ENCODE results near the gene SGK1.

- no peak for TF ChIP-seq SP1 (IDR thresholded peaks at IDR 0.05)
- TF ChIP-seq FOXA1 (IDR thresholded peaks at IDR 0.05), result no peak
- TF ChIP-seq SUZ12 (IDR thresholded peaks at IDR 0.05), result no peak
- TF ChIP-seq, protein P1, sequence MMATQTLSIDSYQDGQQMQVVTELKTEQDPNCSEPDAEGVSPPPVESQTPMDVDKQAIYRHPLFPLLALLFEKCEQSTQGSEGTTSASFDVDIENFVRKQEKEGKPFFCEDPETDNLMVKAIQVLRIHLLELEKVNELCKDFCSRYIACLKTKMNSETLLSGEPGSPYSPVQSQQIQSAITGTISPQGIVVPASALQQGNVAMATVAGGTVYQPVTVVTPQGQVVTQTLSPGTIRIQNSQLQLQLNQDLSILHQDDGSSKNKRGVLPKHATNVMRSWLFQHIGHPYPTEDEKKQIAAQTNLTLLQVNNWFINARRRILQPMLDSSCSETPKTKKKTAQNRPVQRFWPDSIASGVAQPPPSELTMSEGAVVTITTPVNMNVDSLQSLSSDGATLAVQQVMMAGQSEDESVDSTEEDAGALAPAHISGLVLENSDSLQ (IDR thresholded peaks at IDR 0.05), result no peak
- no peak for TF ChIP-seq ARNT (IDR thresholded peaks at IDR 0.05)
- no peak for TF ChIP-seq ELF4 (IDR thresholded peaks at IDR 0.05)
These were observed 29.2 kb downstream of the SGK1 start for GRCh38 chr6:134288538-134289203.

Measured in HEK293T (cell line).